22Rv1 (cell line): ENCODE results near the gene CEP95.

ENCODE experiments used
- ZFX ChIP-seq: fragments of 450-650 bp; IDR thresholded peaks from 2 replicates; pipeline ENCODE4 v1.6.1; 2017; ENCODE audit warnings: antibody characterized with exemption, borderline replicate concordance
- TF ChIP-seq, protein P1 (sequence below): fragments of 450-650 bp; IDR thresholded peaks from 2 replicates; pipeline ENCODE4 v1.5.1; 2017; ENCODE audit warnings: mild to moderate bottlenecking

DNA sequence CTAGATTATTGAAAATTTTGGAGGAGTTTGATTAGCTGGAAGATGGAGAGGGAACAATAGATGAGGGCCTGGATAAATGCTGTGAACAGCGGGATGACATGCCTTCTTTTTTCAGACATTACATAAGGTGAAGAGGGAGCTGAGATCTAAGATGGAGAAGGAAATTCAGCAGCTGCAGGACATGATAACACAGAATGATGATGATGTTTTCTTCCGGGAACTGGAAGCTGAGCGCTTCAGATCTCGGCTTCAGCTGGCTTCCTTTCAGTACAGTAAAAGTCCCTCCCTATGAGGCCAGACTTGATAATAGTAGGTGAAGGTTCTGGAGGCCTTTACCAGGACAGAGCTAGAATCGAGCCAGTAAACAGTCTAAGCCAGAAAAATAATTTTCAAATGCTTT lies 30.7 kb downstream of the CEP95 start:
- TF ChIP-seq, protein P1, sequence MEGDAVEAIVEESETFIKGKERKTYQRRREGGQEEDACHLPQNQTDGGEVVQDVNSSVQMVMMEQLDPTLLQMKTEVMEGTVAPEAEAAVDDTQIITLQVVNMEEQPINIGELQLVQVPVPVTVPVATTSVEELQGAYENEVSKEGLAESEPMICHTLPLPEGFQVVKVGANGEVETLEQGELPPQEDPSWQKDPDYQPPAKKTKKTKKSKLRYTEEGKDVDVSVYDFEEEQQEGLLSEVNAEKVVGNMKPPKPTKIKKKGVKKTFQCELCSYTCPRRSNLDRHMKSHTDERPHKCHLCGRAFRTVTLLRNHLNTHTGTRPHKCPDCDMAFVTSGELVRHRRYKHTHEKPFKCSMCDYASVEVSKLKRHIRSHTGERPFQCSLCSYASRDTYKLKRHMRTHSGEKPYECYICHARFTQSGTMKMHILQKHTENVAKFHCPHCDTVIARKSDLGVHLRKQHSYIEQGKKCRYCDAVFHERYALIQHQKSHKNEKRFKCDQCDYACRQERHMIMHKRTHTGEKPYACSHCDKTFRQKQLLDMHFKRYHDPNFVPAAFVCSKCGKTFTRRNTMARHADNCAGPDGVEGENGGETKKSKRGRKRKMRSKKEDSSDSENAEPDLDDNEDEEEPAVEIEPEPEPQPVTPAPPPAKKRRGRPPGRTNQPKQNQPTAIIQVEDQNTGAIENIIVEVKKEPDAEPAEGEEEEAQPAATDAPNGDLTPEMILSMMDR = no peak
- no peak for TF ChIP-seq ZFX
